ENCODE measurements around the gene KLF3. TPM values are rescaled to one million over a fixed set of nuclear protein-coding genes. Genes with fewer than 3 reads are reported as not detected.

KLF3 gene
- total RNA-seq, 1 experiment from 2014 or later = 14.6 TPM

DNA sequence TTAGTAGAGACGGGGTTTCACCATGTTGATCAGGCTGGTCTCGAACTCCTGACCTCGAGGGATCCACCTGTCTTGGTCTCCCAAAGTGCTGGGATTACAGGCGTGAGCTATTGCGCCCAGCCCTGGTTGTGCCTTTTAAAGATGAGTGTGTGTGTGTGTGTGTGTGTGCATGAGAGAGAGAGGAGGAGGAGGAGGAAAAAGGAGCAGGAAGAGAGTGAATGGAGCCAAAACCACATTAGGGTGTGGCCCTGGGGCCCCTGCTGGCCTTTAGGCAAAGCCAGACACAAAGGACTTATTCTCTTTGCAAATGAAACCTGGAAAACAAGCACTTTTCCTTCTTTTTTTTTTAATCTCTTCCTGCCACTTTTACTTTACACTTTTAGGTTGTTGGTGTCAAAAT lies 48.2 kb upstream of the KLF3 start:
- no peak overlapping the region for H3K4me2 ChIP-seq (ENCODE audit: low read length)
- H3K9me2 ChIP-seq (replicated peaks; ENCODE audit: low read length) = no peaks in the 10 kb centered on the region
- TF ChIP-seq EZH2 (IDR thresholded peaks at IDR 0.05; ENCODE audit: low read length, unreplicated experiment) (no peak), EZH2phosphoT487 (IDR thresholded peaks at IDR 0.05; ENCODE audit: borderline replicate concordance, low read length) (no peak), CTCF (conservative IDR thresholded peaks at IDR 0.05; ENCODE audit: low read depth, low read length) (no peak)
- no peaks in the 10 kb centered on the region for H3K27me3 ChIP-seq (ENCODE audit: low read length)
- ATAC-seq (no peak), DNase-seq (peak; percentile 54)
- H3K79me2 ChIP-seq (ENCODE audit: low read length) = no peaks in the 10 kb centered on the region
- no peak overlapping the region for H3K9ac ChIP-seq (ENCODE audit: low read length)
- POLR2A ChIA-PET (ENCODE audit: unreplicated experiment) = no interaction called here
- H3K27ac ChIP-seq (ENCODE audit: low read length) = peak overlapping the region; percentile 39; the same call in 1 of the 2 replicates
- H3F3A ChIP-seq (ENCODE audit: low read length, unreplicated experiment) = no peaks in the 10 kb centered on the region
- no peaks in the 10 kb centered on the region for H3K36me3 ChIP-seq (ENCODE audit: low read depth, low read length)
- peaks cover 17% of the 10 kb centered on the region for H3K4me1 ChIP-seq (ENCODE audit: insufficient read depth, low read length)
- no peaks in the 10 kb centered on the region for H4K20me1 ChIP-seq (ENCODE audit: low read length)
- BruUV-seq (replicated peaks) = no TSS peak
- no peak overlapping the region for H3K4me3 ChIP-seq (ENCODE audit: low read length)
- CTCF ChIA-PET = interaction anchor here (0.7 kb wide), 1 partner anchor 931 kb away, joined by 6 read pairs; no protein-coding TSS in a partner anchor
- intact Hi-C loops (cut with micrococcal nuclease) = no loop called here
- H2AFZ ChIP-seq (ENCODE audit: low read length) = no peak overlapping the region
- H3K9me3 ChIP-seq (ENCODE audit: low read length) = no peaks in the 10 kb centered on the region

DNA sequence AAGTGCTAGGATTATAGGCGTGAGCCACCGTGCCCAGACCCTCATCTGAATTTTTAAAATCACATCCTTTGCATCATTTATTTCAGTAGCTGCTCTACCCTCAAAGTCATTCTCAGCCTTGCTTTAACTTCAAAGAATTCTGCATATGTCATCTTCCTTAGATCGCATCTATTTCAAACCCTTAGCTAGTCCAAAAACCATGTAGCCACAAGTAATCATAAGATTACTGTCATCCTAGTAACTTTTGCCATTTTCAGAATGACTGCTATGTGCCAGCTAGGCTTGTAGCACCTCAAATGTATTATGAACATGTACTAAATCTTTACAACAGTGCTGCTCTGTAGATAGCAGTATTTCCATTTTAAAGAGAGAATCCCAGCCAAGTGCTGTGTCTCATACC lies 45.5 kb upstream of the KLF3 start:
- Histone ChIP-seq H3K4me2 (ENCODE audit: low read length) (no peak overlapping the region), H3K9me2 (replicated peaks; ENCODE audit: low read length) (no peaks in the 10 kb centered on the region), H3K9me3 (ENCODE audit: low read length) (no peaks in the 10 kb centered on the region), H2AFZ (ENCODE audit: low read length) (no peak overlapping the region), H3K9ac (ENCODE audit: low read length) (no peak overlapping the region), H3F3A (ENCODE audit: low read length, unreplicated experiment) (no peaks in the 10 kb centered on the region), H3K4me1 (ENCODE audit: insufficient read depth, low read length) (peaks cover 23% of the 10 kb centered on the region), H3K4me3 (ENCODE audit: low read length) (no peak overlapping the region), H3K79me2 (ENCODE audit: low read length) (no peaks in the 10 kb centered on the region), H3K27ac (ENCODE audit: low read length) (no peak overlapping the region), H4K20me1 (ENCODE audit: low read length) (no peaks in the 10 kb centered on the region), H3K36me3 (ENCODE audit: low read depth, low read length) (no peaks in the 10 kb centered on the region), H3K27me3 (ENCODE audit: low read length) (no peaks in the 10 kb centered on the region)
- no peak for ATAC-seq
- ChIA-PET CTCF (no interaction called here), POLR2A (ENCODE audit: unreplicated experiment) (no interaction called here)
- TF ChIP-seq EZH2 (IDR thresholded peaks at IDR 0.05; ENCODE audit: low read length, unreplicated experiment) = no peak
- no peak for TF ChIP-seq EZH2phosphoT487 (IDR thresholded peaks at IDR 0.05; ENCODE audit: borderline replicate concordance, low read length)
- TF ChIP-seq CTCF (conservative IDR thresholded peaks at IDR 0.05; ENCODE audit: low read depth, low read length) = no peak
- no peak for DNase-seq
- no TSS peak for BruUV-seq (replicated peaks)
- intact Hi-C loops (cut with micrococcal nuclease) = no loop called here

DNA sequence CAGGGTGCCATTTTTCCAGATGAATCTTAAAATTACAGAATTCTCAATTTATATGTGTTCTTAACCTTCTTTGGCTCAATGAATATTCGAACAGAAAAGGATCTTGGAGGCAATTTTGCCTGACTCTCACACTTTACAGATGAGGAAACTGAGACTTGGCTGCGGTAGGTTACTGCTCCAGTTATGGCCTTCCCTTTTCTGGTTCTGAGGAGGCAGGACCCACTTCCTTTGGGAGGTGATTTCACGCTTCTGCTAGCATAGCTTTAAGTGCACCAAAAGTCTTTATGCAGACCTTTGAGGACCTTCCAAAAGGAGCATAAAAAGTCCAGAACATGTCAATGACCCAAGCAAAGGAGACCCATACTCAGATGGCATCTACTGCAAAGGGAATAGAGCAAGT lies 44.7 kb upstream of the KLF3 start:
- CTCF ChIA-PET = no interaction called here
- TF ChIP-seq CTCF (conservative IDR thresholded peaks at IDR 0.05; ENCODE audit: low read depth, low read length) = no peak
- TF ChIP-seq EZH2phosphoT487 (IDR thresholded peaks at IDR 0.05; ENCODE audit: borderline replicate concordance, low read length) = no peak
- H3K9me3 ChIP-seq (ENCODE audit: low read length) = no peaks in the 10 kb centered on the region
- DNase-seq (no peak), ATAC-seq (no peak)
- no peaks in the 10 kb centered on the region for H3K79me2 ChIP-seq (ENCODE audit: low read length)
- H3K36me3 ChIP-seq (ENCODE audit: low read depth, low read length) = no peaks in the 10 kb centered on the region
- no peaks in the 10 kb centered on the region for H3K27me3 ChIP-seq (ENCODE audit: low read length)
- no peak overlapping the region for H3K9ac ChIP-seq (ENCODE audit: low read length)
- intact Hi-C loops (cut with micrococcal nuclease) = no loop called here
- no peaks in the 10 kb centered on the region for H3K9me2 ChIP-seq (replicated peaks; ENCODE audit: low read length)
- H3K4me1 ChIP-seq (ENCODE audit: insufficient read depth, low read length) = peaks cover 23% of the 10 kb centered on the region
- BruUV-seq (replicated peaks) = no TSS peak
- no peak overlapping the region for H3K4me3 ChIP-seq (ENCODE audit: low read length)
- no peak overlapping the region for H2AFZ ChIP-seq (ENCODE audit: low read length)
- no peaks in the 10 kb centered on the region for H4K20me1 ChIP-seq (ENCODE audit: low read length)
- no peak overlapping the region for H3K4me2 ChIP-seq (ENCODE audit: low read length)
- no peaks in the 10 kb centered on the region for H3F3A ChIP-seq (ENCODE audit: low read length, unreplicated experiment)
- no peak overlapping the region for H3K27ac ChIP-seq (ENCODE audit: low read length)
- POLR2A ChIA-PET (ENCODE audit: unreplicated experiment) = interaction anchor here (0.7 kb wide), 1 partner anchor 121 kb away, joined by 3 read pairs; no protein-coding TSS in a partner anchor
